Activated naive CD4-positive, alpha-beta T cell treated with anti-CD3 and anti-CD28 coated beads, Interleukin-2, amount 50 U/mL, for 72 hours (primary cell): ENCODE data around the gene SCNM1. TPM values are rescaled to one million over a fixed set of nuclear protein-coding genes. Genes with fewer than 3 reads are reported as not detected.
"Not testable (repeated sequence)": the region's sequence is repeated elsewhere in the genome, so short reads cannot be mapped to it uniquely, and the experiment has no call there.

Experiments used
- ATAC-seq, 2 donors: fragments of 150-1000 bp; cut with Tn5 transposase; 2 replicates each; pipeline ENCODE4 v1.10.0; 2021; ENCODE audit warnings: mild to moderate bottlenecking in 2 of 2, moderate library complexity in 2 of 2
- DNase-seq, 2 donors: peaks; one replicate each; pipeline ENCODE4 v3.0.0; 2021 to 2022; ENCODE audit warnings: low spot score in 2 of 2
- H3K27ac Mint-ChIP-seq, 2 donors: one replicate each; pipeline ENCODE4 v1.8.0; 2022; ENCODE audit warnings: mild to moderate bottlenecking in 2 of 2, mixed read lengths in 2 of 2
- H3K36me3 Mint-ChIP-seq, 2 donors: one replicate each; pipeline ENCODE4 v1.8.0; 2022; ENCODE audit warnings: mixed read lengths in 2 of 2
- H3K9me3 Mint-ChIP-seq, 2 donors: one replicate each; pipeline ENCODE4 v1.8.0; 2022; ENCODE audit warnings: mixed read lengths in 2 of 2
- total RNA-seq, 2 donors: library from RNA; stranded (reverse); gene quantifications; one replicate each; pipeline ENCODE4 v1.2.3, GENCODE V29; 2022

The SCNM1 gene
- total RNA-seq, 2 donors from 2014 or later: 62.3 to 83.9 TPM

DNA sequence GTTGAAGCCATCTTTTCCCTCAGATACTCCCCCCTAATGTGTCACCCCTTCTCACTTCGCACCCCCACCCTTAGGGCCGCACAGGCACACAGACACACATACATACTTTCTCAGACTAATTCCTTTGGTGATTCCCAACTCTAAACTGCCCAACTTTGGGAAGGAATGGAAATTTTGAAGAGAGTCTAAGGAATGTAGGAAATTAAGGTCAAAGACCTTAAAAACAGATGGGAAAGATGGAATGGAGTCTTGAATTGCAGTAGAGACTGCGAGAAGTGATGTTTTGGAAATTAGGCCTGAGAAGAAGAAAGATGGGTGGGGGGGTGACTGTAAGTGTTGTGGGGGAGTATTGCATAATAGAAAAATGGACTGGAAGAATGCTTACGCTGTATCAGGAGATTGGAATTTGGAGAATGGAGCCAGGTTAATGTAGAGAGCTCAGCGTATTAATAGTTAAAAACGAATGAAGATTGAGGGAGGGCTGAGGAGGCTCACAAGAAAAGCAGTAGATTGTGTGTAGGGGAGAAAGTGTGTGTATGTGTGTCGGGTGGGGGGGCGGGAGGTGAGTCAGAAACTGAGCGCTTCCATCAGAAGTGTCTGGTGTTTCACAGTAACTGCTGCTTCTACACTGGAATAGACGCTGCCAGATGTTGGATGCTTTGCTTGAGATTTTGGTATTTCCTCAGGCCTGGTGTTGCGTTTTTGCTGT is 34.1 kb downstream of the SCNM1 start:
- Mint-ChIP-seq H3K36me3 (peaks cover 25 to 36% of the 10 kb centered on the region in 2 donors), H3K9me3 (no peaks in the 10 kb centered on the region), H3K27ac (peak overlapping the region; percentile 98 to 100)
- no peak for DNase-seq
- no peak for ATAC-seq

DNA sequence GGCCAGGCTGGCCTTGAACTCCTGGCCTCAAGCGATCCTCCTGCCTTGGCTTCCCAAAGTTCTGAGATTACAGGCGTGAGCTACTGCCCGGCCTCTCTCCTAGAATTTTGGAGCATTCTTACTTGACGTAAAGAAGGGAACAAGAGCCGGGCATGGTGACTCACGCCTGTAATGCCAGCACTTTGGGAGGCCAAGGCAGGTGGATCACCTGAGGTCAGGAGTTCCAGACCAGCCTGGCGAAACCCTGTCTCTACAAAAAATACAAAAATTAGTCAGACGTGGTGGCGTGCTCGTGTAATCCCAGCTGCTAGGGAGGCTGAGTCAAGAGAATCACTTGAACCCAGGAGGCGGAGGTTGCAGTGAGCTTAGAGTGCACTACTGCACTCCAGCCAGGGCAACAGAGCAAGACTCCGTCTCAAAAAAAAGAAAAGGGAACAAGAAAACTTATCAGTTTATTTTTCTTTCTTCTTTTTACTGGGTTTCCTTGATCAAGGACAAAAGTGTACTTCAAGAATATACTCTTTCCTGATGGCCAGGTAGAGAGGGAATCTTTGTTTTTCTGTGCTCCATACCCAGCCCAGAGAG is 39.5 kb downstream of the SCNM1 start:
- DNase-seq, H3K27ac Mint-ChIP-seq, H3K9me3 Mint-ChIP-seq, ATAC-seq: not testable (repeated sequence)
- H3K36me3 Mint-ChIP-seq: peaks cover 0 to 23% of the 10 kb centered on the region in 2 donors

DNA sequence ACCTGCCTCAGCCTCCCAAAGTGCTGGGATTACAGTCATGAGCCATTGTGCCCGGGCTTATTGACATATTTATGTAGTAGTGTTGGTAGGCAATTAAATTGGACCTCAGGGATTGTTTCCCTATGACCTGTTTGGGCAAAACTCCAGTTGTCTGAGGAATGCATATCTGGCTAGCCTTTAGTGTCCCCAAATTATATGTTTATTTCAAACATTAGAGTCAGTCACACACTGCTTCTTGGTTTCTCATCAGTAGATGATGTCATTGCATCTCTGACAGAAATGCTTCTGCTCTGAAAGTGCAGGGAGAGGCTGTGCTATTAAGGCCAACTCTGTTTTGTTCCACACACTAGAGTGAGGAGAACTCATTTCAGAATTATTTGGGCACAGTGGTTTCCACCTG is 44.9 kb downstream of the SCNM1 start:
- ATAC-seq (peak in 1 of 2 donors; percentile 50), DNase-seq (no peak)
- H3K9me3 Mint-ChIP-seq: no peaks in the 10 kb centered on the region
- peaks cover 0 to 11% of the 10 kb centered on the region in 2 donors for H3K36me3 Mint-ChIP-seq
- H3K27ac Mint-ChIP-seq: peak overlapping the region; percentile 70 to 82

DNA sequence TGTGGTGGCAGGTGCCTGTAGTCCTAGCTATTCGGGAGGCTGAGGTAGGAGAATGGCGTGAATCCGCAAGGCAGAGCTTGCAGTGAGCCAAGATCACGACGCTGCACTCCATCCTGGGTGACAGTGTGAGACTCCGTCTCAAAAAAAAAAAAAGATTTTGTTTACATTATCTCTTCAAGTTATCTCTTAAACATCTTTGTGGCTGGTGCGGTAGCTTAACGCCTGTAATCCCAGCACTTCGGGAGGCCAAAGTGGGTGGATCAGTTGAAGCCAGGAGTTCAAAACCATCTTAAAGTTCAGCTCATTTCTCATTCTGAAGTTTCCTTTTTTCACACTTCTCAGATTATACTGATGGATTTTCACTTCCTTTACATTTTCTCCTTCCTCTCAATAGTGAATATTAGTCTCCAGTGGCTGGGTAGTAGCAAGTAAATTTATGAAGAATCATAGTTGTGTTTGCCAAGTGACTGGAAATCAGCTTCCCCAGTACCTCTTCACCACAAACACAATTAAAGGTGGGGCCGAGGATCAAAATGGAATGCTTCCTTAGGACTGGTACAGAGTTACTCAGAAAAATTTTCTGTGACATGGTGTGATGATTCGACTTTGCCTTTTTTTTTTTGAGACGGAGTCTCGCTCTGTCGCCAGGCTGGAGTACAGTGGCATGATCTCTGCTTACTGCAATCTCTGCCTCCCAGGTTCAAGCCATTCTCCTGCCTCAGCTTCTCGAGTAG is 46.2 kb downstream of the SCNM1 start:
- peak overlapping the region; percentile 70 to 92 for H3K27ac Mint-ChIP-seq
- no peaks in the 10 kb centered on the region for H3K9me3 Mint-ChIP-seq
- H3K36me3 Mint-ChIP-seq: peaks cover 0 to 7% of the 10 kb centered on the region in 2 donors
- peak; percentile 37 to 60 for ATAC-seq
- DNase-seq: no peak

DNA sequence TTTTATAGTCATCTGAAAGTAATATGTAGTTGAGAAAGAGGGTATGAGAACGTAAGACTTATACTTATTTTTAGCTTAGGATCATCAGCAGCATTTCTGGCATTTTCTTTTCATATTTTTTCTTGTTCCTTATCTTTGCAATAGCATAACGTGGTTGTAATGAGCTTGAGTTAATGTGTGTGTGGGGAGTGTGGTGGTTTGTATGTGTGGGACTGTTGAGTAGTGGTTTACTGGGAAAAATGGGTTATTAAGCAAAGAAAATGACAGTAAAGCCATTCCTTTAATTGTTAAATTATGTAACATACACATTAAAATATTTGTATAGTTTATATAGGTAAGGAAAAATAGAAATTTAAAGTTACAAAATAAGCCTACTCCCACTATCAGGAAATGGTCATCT is 47.6 kb downstream of the SCNM1 start:
- ATAC-seq: no peak
- H3K9me3 Mint-ChIP-seq: no peaks in the 10 kb centered on the region
- H3K27ac Mint-ChIP-seq: no peak overlapping the region
- H3K36me3 Mint-ChIP-seq: peaks cover 0 to 10% of the 10 kb centered on the region in 2 donors
- no peak for DNase-seq

Other genes with a start within 250 kb of the SCNM1 start
- 10 to 100 TPM; 57.4 to 73.6 TPM for gene SETDB1, start 239.8 kb upstream of the SCNM1 start, total RNA-seq
- gene CERS2, start 191.3 kb upstream of the SCNM1 start, total RNA-seq: 100 to 1,000 TPM; 110 to 134 TPM
- gene ANXA9, start 183.9 kb upstream of the SCNM1 start, total RNA-seq: not detected
- 10 to 100 TPM; 23.3 to 32.3 TPM for gene MINDY1, start 159.2 kb upstream of the SCNM1 start, total RNA-seq
- 10 to 100 TPM; 18.0 to 20.7 TPM for gene PRUNE1, start 157.7 kb upstream of the SCNM1 start, total RNA-seq
- 1 to 10 TPM in 1 of 2 donors, under 1 TPM in 1; 0.89 to 3.1 TPM for gene BNIPL, start 129.6 kb upstream of the SCNM1 start, total RNA-seq
- 1 to 10 TPM in 1 of 2 donors, under 1 TPM in 1; 0.91 to 1.0 TPM for gene C1orf56, start 118.4 kb upstream of the SCNM1 start, total RNA-seq
- 100 to 1,000 TPM; 104 to 166 TPM for gene CDC42SE1, start 106.5 kb upstream of the SCNM1 start, total RNA-seq
- 1 to 10 TPM; 5.6 TPM for gene MLLT11, start 105.7 kb upstream of the SCNM1 start, total RNA-seq
- 10 to 100 TPM in 1 of 2 donors, 1 to 10 TPM in 1; 5.6 to 14.1 TPM for gene GABPB2, start 95.4 kb upstream of the SCNM1 start, total RNA-seq
- 1 to 10 TPM; 2.8 to 7.1 TPM for gene SEMA6C, start 19.5 kb upstream of the SCNM1 start, total RNA-seq
- gene TNFAIP8L2, start 9.5 kb upstream of the SCNM1 start, total RNA-seq: 10 to 100 TPM in 1 of 2 donors, 1 to 10 TPM in 1; 6.9 to 18.5 TPM
- 10 to 100 TPM in 1 of 2 donors, 1 to 10 TPM in 1; 3.8 to 36.1 TPM for gene LYSMD1, start 242 bp upstream of the SCNM1 start, total RNA-seq
- under 1 TPM; 0.77 to 0.78 TPM for gene TMOD4, start 9.8 kb downstream of the SCNM1 start, total RNA-seq
- gene VPS72, start 24.1 kb downstream of the SCNM1 start, total RNA-seq: 10 to 100 TPM; 61.3 to 67.0 TPM
- gene PIP5K1A, start 32.4 kb downstream of the SCNM1 start, total RNA-seq: 100 to 1,000 TPM in 1 of 2 donors, 10 to 100 TPM in 1; 88.0 to 137 TPM
- 100 to 1,000 TPM; 185 to 189 TPM for gene PSMD4, start 88.6 kb downstream of the SCNM1 start, total RNA-seq
- gene ZNF687, start 116.2 kb downstream of the SCNM1 start, total RNA-seq: 10 to 100 TPM; 28.0 to 29.0 TPM
- gene PI4KB, start 161.3 kb downstream of the SCNM1 start, total RNA-seq: 10 to 100 TPM; 55.0 to 75.3 TPM
- gene RFX5, start 181.1 kb downstream of the SCNM1 start, total RNA-seq: 10 to 100 TPM; 56.9 to 61.3 TPM
- gene SELENBP1, start 206.6 kb downstream of the SCNM1 start, total RNA-seq: not detected
- 100 to 1,000 TPM; 318 to 462 TPM for gene PSMB4, start 233.4 kb downstream of the SCNM1 start, total RNA-seq